ENCODE data around the gene OXCT1. TPM values are rescaled to one million over a fixed set of nuclear protein-coding genes. Genes with fewer than 3 reads are reported as not detected.
"Not testable (repeated sequence)": the region's sequence is repeated elsewhere in the genome, so short reads cannot be mapped to it uniquely, and the experiment has no call there.

OXCT1 gene
- total RNA-seq, 1 experiment from 2014 or later: 14.2 TPM

DNA sequence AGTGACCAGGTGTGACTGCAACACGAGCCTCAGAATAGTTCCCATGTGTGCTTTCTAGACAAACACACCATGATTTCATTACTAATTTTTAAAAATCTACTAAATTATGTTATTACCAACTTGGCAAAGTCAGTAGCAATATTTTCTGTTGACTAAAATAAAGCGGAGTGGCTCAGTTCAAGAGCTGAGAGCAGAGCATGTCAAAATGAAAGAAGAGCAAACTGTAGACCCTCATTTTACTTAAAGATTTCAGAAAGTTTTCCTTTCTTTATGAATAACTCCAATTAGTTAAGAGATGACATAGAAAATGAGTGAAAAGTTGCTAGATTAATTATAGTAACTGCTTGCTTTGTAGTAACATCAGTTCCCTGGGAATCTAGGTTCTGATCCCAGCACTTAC lies 17.9 kb downstream of the OXCT1 start:
- DNase-seq: no peak
- no peaks in the 10 kb centered on the region for H3K27me3 Mint-ChIP-seq (ENCODE audit: unreplicated experiment)
- intact Hi-C loops (cut with micrococcal nuclease; ENCODE audit: unreplicated experiment): loop anchor here (10.0 kb wide), 1 partner anchor 1033 kb away; no protein-coding TSS in a partner anchor

DNA sequence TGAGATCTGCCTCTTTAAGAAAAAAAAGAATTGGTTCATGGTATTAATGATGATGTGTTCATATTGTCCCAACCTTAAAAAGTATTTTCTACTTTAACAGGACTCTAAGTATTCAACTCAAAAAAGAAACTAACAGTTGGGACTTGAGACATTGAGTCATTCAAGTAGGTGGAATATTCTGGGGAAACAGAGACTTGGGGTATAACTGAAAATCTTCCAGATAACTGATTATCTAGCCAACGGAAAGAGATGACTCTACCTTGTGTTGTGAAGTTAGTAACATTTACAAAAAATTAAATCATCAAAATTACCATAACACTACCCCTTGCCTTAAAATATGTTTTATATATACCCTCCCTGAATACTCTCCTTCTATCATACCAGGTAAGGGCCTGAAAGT lies 19.1 kb downstream of the OXCT1 start:
- no peak overlapping the region for H3K4me3 Mint-ChIP-seq (ENCODE audit: low read depth, unreplicated experiment)
- TF ChIP-seq, protein P1, sequence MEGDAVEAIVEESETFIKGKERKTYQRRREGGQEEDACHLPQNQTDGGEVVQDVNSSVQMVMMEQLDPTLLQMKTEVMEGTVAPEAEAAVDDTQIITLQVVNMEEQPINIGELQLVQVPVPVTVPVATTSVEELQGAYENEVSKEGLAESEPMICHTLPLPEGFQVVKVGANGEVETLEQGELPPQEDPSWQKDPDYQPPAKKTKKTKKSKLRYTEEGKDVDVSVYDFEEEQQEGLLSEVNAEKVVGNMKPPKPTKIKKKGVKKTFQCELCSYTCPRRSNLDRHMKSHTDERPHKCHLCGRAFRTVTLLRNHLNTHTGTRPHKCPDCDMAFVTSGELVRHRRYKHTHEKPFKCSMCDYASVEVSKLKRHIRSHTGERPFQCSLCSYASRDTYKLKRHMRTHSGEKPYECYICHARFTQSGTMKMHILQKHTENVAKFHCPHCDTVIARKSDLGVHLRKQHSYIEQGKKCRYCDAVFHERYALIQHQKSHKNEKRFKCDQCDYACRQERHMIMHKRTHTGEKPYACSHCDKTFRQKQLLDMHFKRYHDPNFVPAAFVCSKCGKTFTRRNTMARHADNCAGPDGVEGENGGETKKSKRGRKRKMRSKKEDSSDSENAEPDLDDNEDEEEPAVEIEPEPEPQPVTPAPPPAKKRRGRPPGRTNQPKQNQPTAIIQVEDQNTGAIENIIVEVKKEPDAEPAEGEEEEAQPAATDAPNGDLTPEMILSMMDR (IDR thresholded peaks at IDR 0.05; ENCODE audit: unreplicated experiment): no peak
- CTCF ChIA-PET: no interaction called here
- no peak for DNase-seq
- no peaks in the 10 kb centered on the region for H3K4me1 Mint-ChIP-seq (ENCODE audit: low read depth, unreplicated experiment)
- intact Hi-C loops (cut with micrococcal nuclease; ENCODE audit: unreplicated experiment): loop anchor here (10.0 kb wide), 1 partner anchor 1034 kb away; no protein-coding TSS in a partner anchor
- no peaks in the 10 kb centered on the region for H3K9me3 Mint-ChIP-seq (ENCODE audit: low read depth, unreplicated experiment)
- H3K27ac Mint-ChIP-seq (ENCODE audit: unreplicated experiment): no peak overlapping the region
- H3K27me3 Mint-ChIP-seq (ENCODE audit: unreplicated experiment): no peaks in the 10 kb centered on the region
- H3K36me3 Mint-ChIP-seq (ENCODE audit: insufficient read depth, unreplicated experiment): no peaks in the 10 kb centered on the region
- BruUV-seq (replicated peaks): no TSS peak

More for the DNA sequence above, 17.9 kb downstream of the OXCT1 start:
- TF ChIP-seq, protein P1 (IDR thresholded peaks at IDR 0.05; ENCODE audit: unreplicated experiment): no peak
- CTCF ChIA-PET: no interaction called here
- no peak overlapping the region for H3K4me3 Mint-ChIP-seq (ENCODE audit: low read depth, unreplicated experiment)
- no TSS peak for BruUV-seq (replicated peaks)
- H3K4me1 Mint-ChIP-seq (ENCODE audit: low read depth, unreplicated experiment): no peaks in the 10 kb centered on the region
- no peaks in the 10 kb centered on the region for H3K9me3 Mint-ChIP-seq (ENCODE audit: low read depth, unreplicated experiment)
- no peak overlapping the region for H3K27ac Mint-ChIP-seq (ENCODE audit: unreplicated experiment)
- H3K36me3 Mint-ChIP-seq (ENCODE audit: insufficient read depth, unreplicated experiment): no peaks in the 10 kb centered on the region

DNA sequence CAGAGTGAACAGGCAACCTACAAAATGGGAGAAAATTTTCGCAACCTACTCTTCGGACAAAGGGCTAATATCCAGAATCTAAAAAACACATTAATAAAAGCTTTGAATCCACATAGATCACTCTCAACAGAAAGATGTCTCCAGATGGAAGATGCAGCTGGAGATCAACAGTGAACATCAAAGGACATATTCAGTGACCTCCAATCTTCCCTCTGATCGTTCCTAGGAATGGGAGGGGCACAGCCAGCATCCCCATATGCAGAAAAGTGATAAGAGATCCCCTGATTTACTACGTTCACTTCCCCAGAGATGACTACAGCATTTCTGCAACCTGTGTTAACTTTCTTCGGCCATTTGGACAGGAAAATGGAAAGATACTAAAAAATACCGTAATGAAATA lies 21.2 kb downstream of the OXCT1 start:
- no peak for DNase-seq
- Mint-ChIP-seq H3K4me3 (ENCODE audit: low read depth, unreplicated experiment) (no peak overlapping the region), H3K9me3 (ENCODE audit: low read depth, unreplicated experiment) (no peaks in the 10 kb centered on the region), H3K27ac (ENCODE audit: unreplicated experiment) (no peak overlapping the region), H3K27me3 (ENCODE audit: unreplicated experiment) (no peaks in the 10 kb centered on the region), H3K36me3 (ENCODE audit: insufficient read depth, unreplicated experiment) (no peaks in the 10 kb centered on the region), H3K4me1 (ENCODE audit: low read depth, unreplicated experiment) (no peaks in the 10 kb centered on the region)
- no TSS peak for BruUV-seq (replicated peaks)
- intact Hi-C loops (cut with micrococcal nuclease; ENCODE audit: unreplicated experiment): no loop called here
- TF ChIP-seq, protein P1 (IDR thresholded peaks at IDR 0.05; ENCODE audit: unreplicated experiment): no peak
- CTCF ChIA-PET: no interaction called here

DNA sequence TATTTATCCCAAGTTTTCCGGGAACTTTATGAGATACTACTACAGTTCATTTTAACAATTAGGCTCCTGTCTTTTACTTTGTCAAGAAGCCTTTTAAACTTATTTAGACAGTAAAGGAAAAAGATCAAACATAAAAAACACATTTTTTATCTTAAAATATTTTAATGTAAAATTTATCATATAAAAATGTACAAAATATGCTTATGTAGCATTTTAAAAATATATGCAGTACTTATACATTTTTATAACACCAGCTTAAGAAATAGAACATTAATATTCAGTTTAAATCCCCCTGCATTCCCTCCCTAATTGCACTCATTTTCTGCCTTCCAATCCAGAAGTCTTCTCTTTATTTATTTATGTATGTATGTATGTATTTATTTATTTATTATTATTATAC lies 24.5 kb downstream of the OXCT1 start:
- H3K9me3 Mint-ChIP-seq (ENCODE audit: low read depth, unreplicated experiment); H3K27me3 Mint-ChIP-seq (ENCODE audit: unreplicated experiment); H3K27ac Mint-ChIP-seq (ENCODE audit: unreplicated experiment); BruUV-seq (replicated peaks); H3K4me3 Mint-ChIP-seq (ENCODE audit: low read depth, unreplicated experiment); H3K36me3 Mint-ChIP-seq (ENCODE audit: insufficient read depth, unreplicated experiment); CTCF ChIA-PET; H3K4me1 Mint-ChIP-seq (ENCODE audit: low read depth, unreplicated experiment); DNase-seq; intact Hi-C loops (cut with micrococcal nuclease; ENCODE audit: unreplicated experiment): not testable (repeated sequence)

DNA sequence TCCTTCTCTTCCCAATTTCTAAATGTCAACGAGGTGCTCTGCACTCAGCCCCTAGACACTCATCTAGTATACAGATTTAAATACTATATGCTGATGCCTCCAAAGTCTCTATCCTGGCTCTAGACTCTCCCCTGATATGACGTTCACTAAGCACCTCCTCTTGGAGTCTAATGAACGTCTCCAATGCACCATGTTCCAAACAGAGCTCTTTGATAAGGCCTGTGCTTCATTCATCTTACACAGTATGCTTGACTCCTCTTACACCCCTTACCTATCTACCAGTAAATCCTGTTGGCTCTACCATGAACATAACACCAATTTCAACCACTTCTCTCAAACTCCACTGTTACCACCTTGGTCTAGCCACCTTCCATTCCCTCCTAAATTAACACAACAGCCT lies 25.7 kb downstream of the OXCT1 start:
- Mint-ChIP-seq H3K9me3 (ENCODE audit: low read depth, unreplicated experiment) (no peaks in the 10 kb centered on the region), H3K27ac (ENCODE audit: unreplicated experiment) (no peak overlapping the region), H3K4me1 (ENCODE audit: low read depth, unreplicated experiment) (peaks cover 8% of the 10 kb centered on the region), H3K27me3 (ENCODE audit: unreplicated experiment) (no peaks in the 10 kb centered on the region), H3K36me3 (ENCODE audit: insufficient read depth, unreplicated experiment) (no peaks in the 10 kb centered on the region), H3K4me3 (ENCODE audit: low read depth, unreplicated experiment) (no peak overlapping the region)
- no peak for DNase-seq
- no TSS peak for BruUV-seq (replicated peaks)
- intact Hi-C loops (cut with micrococcal nuclease; ENCODE audit: unreplicated experiment): loop anchor here (5.0 kb wide), 1 partner anchor 497 kb away; no protein-coding TSS in a partner anchor
- TF ChIP-seq, protein P1 (IDR thresholded peaks at IDR 0.05; ENCODE audit: unreplicated experiment): no peak
- CTCF ChIA-PET: interaction anchor here (0.7 to 1.9 kb wide), 3 partner anchors 61 to 148 kb away, joined by 5 to 8 read pairs (median 6); no protein-coding TSS in a partner anchor

Measured in Calu3 (cell line).